Naive thymus-derived CD8-positive, alpha-beta T cell (primary cell): Measurements from ENCODE around the gene TRMU. TPM values are rescaled to one million over a fixed set of nuclear protein-coding genes. Genes with fewer than 3 reads are reported as not detected.

ENCODE experiments used
- ATAC-seq, 2 donors: fragments of 150-1000 bp; cut with Tn5 transposase in 1 of 2; sonication (Bioruptor Pico), chemical (Tn5 transposase) in 1 of 2; 1 replicate in 1 of 2; 2 replicates in 1 of 2; pipeline ENCODE4 v1.10.0; 2021; ENCODE audit warnings: mild to moderate bottlenecking in 2 of 2, moderate library complexity in 2 of 2
- POLR2A ChIA-PET: fragments of 350-600 bp; sonication (Branson Sonifier 250); formaldehyde crosslinking; loops from one replicate; lab custom pipeline; 2021; ENCODE audit warnings: antibody characterized with exemption; lab: Charles Lee
- DNase-seq, 10 donors: peaks; one replicate each; pipeline versions ENCODE4 v3.0.0 to v3.0.0-alpha.2; 2020 to 2022
- H3K27ac Mint-ChIP-seq, 10 donors: one replicate each; pipeline ENCODE4 v1.8.0; 2020 to 2022; ENCODE audit warnings: mild to moderate bottlenecking in 10 of 10, mixed read lengths in 10 of 10, moderate library complexity in 4 of 10, inconsistent platforms in 1 of 10
- H3K27me3 Mint-ChIP-seq, 5 donors: one replicate each; pipeline ENCODE4 v1.8.0; 2021 to 2022; ENCODE audit warnings: mixed read lengths in 5 of 5
- H3K36me3 Mint-ChIP-seq, 3 donors: one replicate each; pipeline ENCODE4 v1.8.0; 2020 to 2022; ENCODE audit warnings: mixed read lengths in 3 of 3, mild to moderate bottlenecking in 2 of 3, inconsistent platforms in 1 of 3
- H3K4me1 Mint-ChIP-seq, 4 donors: one replicate each; pipeline ENCODE4 v1.8.0; 2021 to 2022; ENCODE audit warnings: mixed read lengths in 4 of 4
- H3K4me3 Mint-ChIP-seq, 10 donors: one replicate each; pipeline ENCODE4 v1.8.0; 2020 to 2022; ENCODE audit warnings: mild to moderate bottlenecking in 10 of 10, mixed read lengths in 10 of 10, moderate library complexity in 6 of 10, inconsistent platforms in 1 of 10
- H3K9me3 Mint-ChIP-seq, 9 donors: one replicate each; pipeline ENCODE4 v1.8.0; 2020 to 2022; ENCODE audit warnings: mixed read lengths in 9 of 9, mild to moderate bottlenecking in 3 of 9, inconsistent platforms in 1 of 9, moderate library complexity in 1 of 9
- polyA plus RNA-seq, 3 donors: library from polyadenylated mRNA; unstranded; fragments of 300-500 nt; fragmentation: Illumina TruSeq; gene quantifications; one replicate each; pipeline ENCODE4 v1.2.3, GENCODE V29; 2021
- total RNA-seq, 8 experiments: library from RNA in 2 of 8; stranded (reverse) in 2 of 8; gene quantifications; one replicate each; pipeline ENCODE4 v1.2.3 and lab custom pipeline; 2021 to 2026

TRMU gene
- total and polyA plus RNA-seq, 5 experiments from 2014 or later: 14.6 to 91.7 (median 17.3) TPM

DNA sequence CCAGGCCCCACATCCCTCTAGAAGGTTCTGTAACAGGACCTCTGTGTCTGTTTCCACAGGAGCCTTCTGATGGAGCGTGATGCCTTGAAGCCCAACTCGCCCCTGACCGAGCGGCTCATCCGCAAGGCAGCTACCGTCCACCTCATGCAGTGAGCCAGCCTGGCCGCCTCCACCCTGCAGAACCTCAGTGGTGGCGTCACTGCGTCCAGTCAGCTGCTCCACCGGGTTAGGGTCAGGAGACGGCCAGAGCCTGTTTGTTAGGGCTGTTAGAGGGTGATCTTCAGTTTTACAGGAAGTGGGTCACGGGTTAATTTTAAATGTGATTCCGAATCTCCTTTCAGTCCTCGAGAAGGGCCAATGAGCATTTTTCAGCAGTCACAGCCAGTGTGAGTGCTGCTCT lies 42.8 kb upstream of the TRMU start:
- H3K27ac Mint-ChIP-seq: peak overlapping the region in 3 of 10 donors; percentile 41 to 79 (median 74)
- H3K27me3 Mint-ChIP-seq: no peaks in the 10 kb centered on the region
- no peak for DNase-seq
- POLR2A ChIA-PET: no interaction called here
- H3K4me3 Mint-ChIP-seq: peak overlapping the region in 1 of 10 donors; percentile 37
- peaks cover 0 to 7% (median 6%) of the 10 kb centered on the region in 3 donors for H3K36me3 Mint-ChIP-seq
- peaks cover 18 to 69% (median 41%) of the 10 kb centered on the region in 4 donors for H3K4me1 Mint-ChIP-seq
- no peak for ATAC-seq
- no peaks in the 10 kb centered on the region for H3K9me3 Mint-ChIP-seq

DNA sequence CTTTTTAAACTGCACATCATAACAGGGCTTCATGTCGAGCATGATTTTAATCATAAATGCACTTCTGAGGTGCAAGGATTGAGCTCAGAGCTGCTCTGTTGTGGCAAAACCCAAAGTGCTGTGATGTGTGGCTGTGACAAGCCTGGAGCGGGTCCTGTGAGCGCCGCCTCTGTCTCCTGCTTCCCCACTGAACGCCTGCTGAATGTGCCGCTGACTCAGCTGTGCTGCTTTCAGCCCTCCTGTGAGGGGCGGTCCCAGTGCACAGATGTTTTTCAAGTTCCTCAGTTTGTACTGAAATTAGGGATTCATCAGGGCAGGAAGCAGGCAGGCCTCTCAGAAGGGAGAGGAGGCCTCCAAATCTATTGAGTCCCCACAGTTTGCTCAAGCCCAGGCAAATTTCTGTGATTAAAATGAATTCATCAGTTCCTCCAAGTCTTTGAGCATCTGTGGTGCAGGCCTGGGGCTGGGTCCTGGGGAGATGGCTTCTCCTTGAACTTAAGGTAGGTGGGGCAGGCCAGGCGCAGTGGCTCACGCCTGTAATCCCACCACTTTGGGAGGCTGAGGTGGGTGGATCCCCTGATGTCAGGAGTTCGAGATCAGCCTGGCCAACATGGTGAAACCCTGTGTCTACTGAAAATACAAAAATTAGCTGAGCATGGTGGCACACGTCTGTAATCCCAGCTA lies 41.8 kb upstream of the TRMU start:
- H3K9me3 Mint-ChIP-seq: no peaks in the 10 kb centered on the region
- peaks cover 15 to 59% (median 33%) of the 10 kb centered on the region in 4 donors for H3K4me1 Mint-ChIP-seq
- DNase-seq: peak in 3 of 10 donors; percentile 19 to 47 (median 31)
- H3K27ac Mint-ChIP-seq: peak overlapping the region in 5 of 10 donors; percentile 40 to 79 (median 41)
- H3K36me3 Mint-ChIP-seq: peaks cover 0 to 7% (median 6%) of the 10 kb centered on the region in 3 donors
- ATAC-seq: no peak
- H3K27me3 Mint-ChIP-seq: peaks cover 0 to 7% (median 3%) of the 10 kb centered on the region in 5 donors
- peak overlapping the region in 3 of 10 donors; percentile 6 to 41 (median 14) for H3K4me3 Mint-ChIP-seq
- POLR2A ChIA-PET: interaction anchor here (0.7 kb wide), 1 partner anchor 24 kb away, joined by 5 read pairs; no protein-coding TSS in a partner anchor

DNA sequence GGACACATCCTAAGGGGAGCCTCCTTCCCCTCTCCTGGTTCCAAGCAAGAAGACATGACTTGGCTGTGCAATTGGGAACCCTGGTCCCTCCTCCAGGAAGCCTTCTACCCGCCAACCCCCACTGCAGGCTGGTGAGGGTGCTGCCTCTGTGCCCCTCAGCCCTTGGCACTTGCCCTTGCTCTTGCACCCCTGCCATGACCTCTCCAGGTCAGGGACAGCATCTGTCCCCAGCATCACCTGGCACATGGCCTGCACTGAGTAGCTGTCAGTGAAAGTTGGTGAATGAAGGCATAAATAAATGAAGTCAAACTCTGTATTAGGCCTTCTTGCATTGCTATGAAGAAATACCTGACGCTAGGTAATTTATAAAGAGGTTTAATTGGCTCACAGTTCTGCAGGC lies 40.7 kb upstream of the TRMU start:
- no peak for ATAC-seq
- peak overlapping the region in 9 of 10 donors; percentile 35 to 94 (median 89) for H3K4me3 Mint-ChIP-seq
- DNase-seq: peak in 1 of 10 donors; percentile 31
- H3K4me1 Mint-ChIP-seq: peaks cover 15 to 54% (median 33%) of the 10 kb centered on the region in 4 donors
- H3K27me3 Mint-ChIP-seq: peaks cover 0 to 16% (median 12%) of the 10 kb centered on the region in 5 donors
- H3K9me3 Mint-ChIP-seq: no peaks in the 10 kb centered on the region
- peaks cover 0 to 7% (median 6%) of the 10 kb centered on the region in 3 donors for H3K36me3 Mint-ChIP-seq
- peak overlapping the region in 7 of 10 donors; percentile 45 to 98 (median 76) for H3K27ac Mint-ChIP-seq
- POLR2A ChIA-PET: interaction anchor here (0.7 to 2.1 kb wide), 3 partner anchors 23 to 241 kb away, joined by 4 to 11 read pairs (median 5); partner anchors contain the start of gene CDPF1

DNA sequence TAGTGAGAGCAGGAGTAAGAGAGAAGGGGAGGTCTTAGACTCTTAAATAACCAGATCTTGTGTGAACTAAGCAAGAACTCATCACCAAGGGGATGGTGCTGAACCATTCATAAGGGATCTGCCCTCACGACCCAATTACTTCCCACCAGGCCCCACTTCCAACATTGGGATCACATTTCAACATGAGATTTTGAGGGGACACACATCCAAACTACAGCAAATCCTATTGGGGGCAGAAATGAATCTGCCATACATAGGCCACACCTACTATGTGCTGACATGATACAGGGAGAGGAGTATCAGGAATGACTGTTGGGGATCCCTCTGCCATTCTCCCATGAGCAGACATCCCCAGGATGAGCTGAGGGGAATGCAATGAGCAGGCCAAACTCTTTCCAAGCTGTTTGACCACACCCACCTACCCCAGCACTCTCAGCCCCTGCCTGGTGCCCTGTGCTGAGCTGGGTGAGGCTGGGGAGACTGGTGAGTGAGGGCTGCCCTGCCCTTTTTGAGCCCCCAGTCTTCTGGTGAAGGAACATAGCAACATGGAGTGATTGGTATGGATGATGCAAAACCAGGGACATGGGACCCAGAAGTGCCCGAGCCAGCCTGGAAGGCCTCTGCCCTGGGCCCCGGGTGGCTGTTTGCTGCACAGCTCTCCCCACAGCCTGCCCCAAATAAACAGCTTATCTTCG lies 40.1 kb upstream of the TRMU start:
- ATAC-seq (no peak), DNase-seq (peak in 1 of 10 donors; percentile 32)
- Mint-ChIP-seq H3K9me3 (no peaks in the 10 kb centered on the region), H3K27ac (peak overlapping the region; percentile 93 to 99 (median 98)), H3K4me3 (peak overlapping the region; percentile 82 to 96 (median 90)), H3K4me1 (peaks cover 15 to 49% (median 33%) of the 10 kb centered on the region in 4 donors), H3K27me3 (peaks cover 1 to 22% (median 14%) of the 10 kb centered on the region in 5 donors), H3K36me3 (peaks cover 0 to 7% (median 6%) of the 10 kb centered on the region in 3 donors)
- POLR2A ChIA-PET: interaction anchor here (0.8 to 2.1 kb wide), 7 partner anchors 8 to 467 kb away, joined by 3 to 11 read pairs (median 7); partner anchors contain the start of genes CDPF1, TBC1D22A and TRMU

DNA sequence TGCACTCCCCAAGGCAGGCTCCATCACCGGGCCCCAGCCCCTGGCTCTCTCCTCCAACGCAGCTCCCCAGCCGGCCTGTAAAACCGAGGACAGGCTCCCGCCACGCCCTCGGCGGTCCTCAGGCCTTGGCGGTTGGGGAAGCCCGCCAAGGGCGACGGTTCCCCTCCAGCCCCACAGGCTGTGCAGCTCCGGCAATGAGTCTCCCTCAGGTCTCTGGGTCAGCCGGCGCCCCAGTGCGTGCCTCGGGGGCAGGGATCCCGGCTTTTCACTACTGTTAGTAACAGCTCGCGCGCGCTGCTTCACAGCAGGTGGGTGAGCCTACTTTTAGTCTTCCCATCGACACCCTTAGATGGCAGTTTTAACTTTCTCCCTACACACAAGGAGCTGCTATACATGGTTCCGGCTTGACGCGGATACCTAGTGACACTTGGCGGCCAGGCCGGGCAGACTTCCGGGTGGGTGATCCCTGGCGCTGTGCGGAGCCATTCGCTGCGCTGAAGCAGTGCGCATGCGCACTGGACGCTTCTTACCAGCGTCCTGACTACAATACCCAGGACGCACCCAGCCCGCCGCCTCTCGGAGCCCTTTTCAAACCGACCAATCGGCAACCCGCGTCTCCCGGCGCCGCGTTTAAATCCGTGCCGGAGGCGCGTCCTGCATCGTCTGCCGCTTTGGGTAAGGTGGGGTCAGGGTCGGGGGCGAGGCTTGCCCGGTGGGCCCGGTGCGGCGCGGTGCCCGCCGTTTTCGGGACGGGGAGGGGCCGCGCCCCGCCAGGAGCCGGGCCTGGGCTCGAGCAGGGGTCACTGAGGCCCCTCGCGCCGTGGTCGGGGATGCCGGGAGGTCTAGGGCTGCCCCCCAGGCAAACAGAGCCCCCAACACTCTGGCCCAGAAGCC lies 39.0 kb upstream of the TRMU start, which contains the start of gene GTSE1:
TSS of gene GTSE1 (plus strand) at position 614 of the 894 bp plus-strand sequence. CDS start 531 bp downstream, outside the sequence.
- H3K9me3 Mint-ChIP-seq: no peaks in the 10 kb centered on the region
- DNase-seq (peak; percentile 90 to 99 (median 96)), ATAC-seq (peak; percentile 98 to 99)
- peak within 1 kb of the TSS; percentile 93 to 99 (median 98) for H3K27ac Mint-ChIP-seq
- H3K36me3 Mint-ChIP-seq: peaks cover 0 to 7% (median 6%) of the 10 kb centered on the region in 3 donors
- H3K4me1 Mint-ChIP-seq: peaks cover 15 to 44% (median 33%) of the 10 kb centered on the region in 4 donors
- POLR2A ChIA-PET: interaction anchor here (0.6 to 2.1 kb wide), 9 partner anchors 9 to 466 kb away, joined by 3 to 11 read pairs (median 7); partner anchors contain the start of genes CDPF1, TBC1D22A and TRMU
- peaks cover 2 to 26% (median 15%) of the 10 kb centered on the region in 5 donors for H3K27me3 Mint-ChIP-seq
- peak within 1 kb of the TSS; percentile 82 to 96 (median 90) for H3K4me3 Mint-ChIP-seq

DNA sequence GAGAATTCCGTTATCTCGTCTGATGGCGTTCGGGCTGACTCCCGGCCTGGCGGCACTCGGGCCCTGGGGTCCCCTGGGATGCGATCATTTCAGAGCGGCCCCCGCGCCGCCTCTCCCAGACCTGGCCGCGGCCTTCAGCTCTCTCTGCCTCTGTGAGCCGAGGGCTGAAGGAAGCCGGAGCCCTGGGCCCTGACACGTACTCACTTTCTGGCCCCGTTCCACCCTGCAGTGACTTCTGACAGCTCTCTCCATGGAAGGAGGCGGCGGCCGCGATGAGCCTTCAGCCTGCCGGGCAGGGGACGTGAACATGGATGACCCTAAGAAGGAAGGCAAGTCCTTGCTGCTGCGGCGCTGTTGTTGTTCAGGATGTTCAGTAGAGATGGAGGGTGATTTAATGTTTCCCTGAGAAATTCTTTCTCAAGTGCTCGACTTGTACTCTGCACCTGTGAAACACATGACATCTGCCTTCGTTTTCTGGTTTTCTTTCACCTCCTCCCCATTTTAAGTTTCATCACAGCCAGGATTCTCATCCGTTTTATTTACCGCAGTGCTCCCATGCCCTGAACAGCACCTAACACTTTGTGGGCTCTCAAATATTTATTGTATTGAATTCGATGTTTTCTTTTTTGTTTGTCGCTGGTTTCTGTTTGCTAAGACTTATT lies 38.2 kb upstream of the TRMU start:
- peaks cover 15 to 41% (median 33%) of the 10 kb centered on the region in 4 donors for H3K4me1 Mint-ChIP-seq
- no peaks in the 10 kb centered on the region for H3K9me3 Mint-ChIP-seq
- POLR2A ChIA-PET: interaction anchor here (1.0 to 1.8 kb wide), 2 partner anchors 10 to 291 kb away, joined by 3 to 7 read pairs; no protein-coding TSS in a partner anchor
- H3K27ac Mint-ChIP-seq: peak overlapping the region in 5 of 10 donors; percentile 22 to 67 (median 46)
- H3K4me3 Mint-ChIP-seq: peak overlapping the region; percentile 63 to 94 (median 80)
- ATAC-seq: no peak
- no peak for DNase-seq
- H3K27me3 Mint-ChIP-seq: peaks cover 2 to 26% (median 15%) of the 10 kb centered on the region in 5 donors
- H3K36me3 Mint-ChIP-seq: peaks cover 0 to 4% (median 4%) of the 10 kb centered on the region in 3 donors

DNA sequence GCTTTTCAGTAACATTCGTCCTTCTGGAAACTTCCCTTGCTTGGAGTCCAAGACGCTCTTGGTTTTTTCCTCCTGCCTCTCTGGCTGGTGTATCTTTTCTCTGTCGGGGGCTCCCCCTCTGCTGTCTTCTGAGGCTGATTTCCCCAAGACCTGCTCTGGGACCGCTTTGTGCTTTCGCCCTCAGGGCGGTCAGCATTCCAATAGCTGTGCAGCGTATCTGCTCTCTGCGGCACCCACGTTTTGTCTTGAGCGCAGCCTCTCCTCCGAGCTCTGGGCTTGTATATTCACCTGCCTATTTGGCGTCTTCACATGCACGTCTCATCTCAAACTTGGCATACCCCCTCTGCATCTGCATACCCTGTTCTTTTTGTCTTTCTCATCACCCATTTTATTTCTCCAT lies 36.4 kb upstream of the TRMU start:
- Mint-ChIP-seq H3K9me3 (no peaks in the 10 kb centered on the region), H3K36me3 (no peaks in the 10 kb centered on the region), H3K4me1 (peaks cover 13 to 26% (median 24%) of the 10 kb centered on the region in 4 donors), H3K27ac (no peak overlapping the region), H3K4me3 (peak overlapping the region in 6 of 10 donors; percentile 7 to 70 (median 32)), H3K27me3 (peaks cover 2 to 26% (median 15%) of the 10 kb centered on the region in 5 donors)
- no peak for ATAC-seq
- POLR2A ChIA-PET: interaction anchor here (0.6 kb wide), 2 partner anchors 148 to 1023 kb away, joined by 3 to 7 read pairs; no protein-coding TSS in a partner anchor
- DNase-seq: no peak

DNA sequence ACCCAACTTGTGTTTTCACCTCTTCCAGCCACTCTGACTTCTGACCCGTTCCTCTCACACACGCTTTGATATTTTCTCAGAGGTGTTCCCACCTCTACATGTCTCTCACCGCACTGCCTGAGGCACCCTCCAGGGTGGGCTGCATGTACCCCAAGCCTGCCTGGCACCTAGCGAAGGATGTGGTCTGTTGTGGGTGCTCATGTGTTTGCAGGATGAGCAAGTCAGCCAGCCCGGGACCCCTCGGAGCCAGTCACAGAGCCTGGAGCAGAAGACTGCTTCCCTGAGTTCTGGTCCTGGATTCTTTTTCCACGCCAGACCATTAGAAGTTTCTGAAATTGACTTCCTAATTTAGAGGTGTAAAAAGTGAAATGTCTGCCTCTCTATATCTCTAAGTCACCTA lies 35.0 kb upstream of the TRMU start:
- no peak overlapping the region for H3K27ac Mint-ChIP-seq
- no peaks in the 10 kb centered on the region for H3K9me3 Mint-ChIP-seq
- ATAC-seq: no peak
- H3K36me3 Mint-ChIP-seq: no peaks in the 10 kb centered on the region
- no peak overlapping the region for H3K4me3 Mint-ChIP-seq
- H3K4me1 Mint-ChIP-seq: peaks cover 13 to 20% (median 17%) of the 10 kb centered on the region in 4 donors
- peaks cover 2 to 26% (median 15%) of the 10 kb centered on the region in 5 donors for H3K27me3 Mint-ChIP-seq
- peak in 1 of 10 donors; percentile 59 for DNase-seq
- POLR2A ChIA-PET: no interaction called here

DNA sequence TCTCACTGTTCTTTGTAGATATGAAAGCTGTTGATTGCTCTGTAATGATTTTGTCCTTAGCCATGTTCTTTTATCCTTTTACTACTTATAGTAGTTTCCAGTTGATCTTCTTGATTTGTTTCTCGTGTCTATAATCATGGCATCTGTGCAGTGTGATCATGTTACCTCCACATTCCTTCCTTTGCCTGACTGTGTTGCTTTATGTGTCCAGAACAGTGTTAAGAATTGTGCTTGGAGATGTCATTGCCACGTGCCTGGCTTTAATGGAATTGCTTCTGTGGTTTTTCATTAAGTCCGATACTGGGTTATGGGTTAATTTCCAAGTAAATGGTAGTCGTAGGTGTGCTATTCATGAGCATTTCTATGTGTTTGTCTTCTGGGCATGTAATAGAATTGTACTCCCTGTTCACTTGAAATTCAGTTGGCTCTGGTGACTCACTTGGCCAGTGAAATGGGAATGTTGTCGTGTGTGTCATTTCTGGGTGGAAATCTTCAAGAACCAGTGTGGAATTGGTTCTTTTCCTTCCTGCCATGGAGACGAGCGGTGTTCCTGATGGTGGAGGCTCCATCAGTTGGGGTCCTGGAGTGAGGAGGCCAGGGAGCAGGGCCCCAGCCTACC lies 32.1 kb upstream of the TRMU start:
- H3K27ac Mint-ChIP-seq: no peak overlapping the region
- POLR2A ChIA-PET: interaction anchor here (0.7 to 1.2 kb wide), 2 partner anchors 36 to 625 kb away, joined by 3 to 4 read pairs; partner anchors contain the start of gene TTC38

DNA sequence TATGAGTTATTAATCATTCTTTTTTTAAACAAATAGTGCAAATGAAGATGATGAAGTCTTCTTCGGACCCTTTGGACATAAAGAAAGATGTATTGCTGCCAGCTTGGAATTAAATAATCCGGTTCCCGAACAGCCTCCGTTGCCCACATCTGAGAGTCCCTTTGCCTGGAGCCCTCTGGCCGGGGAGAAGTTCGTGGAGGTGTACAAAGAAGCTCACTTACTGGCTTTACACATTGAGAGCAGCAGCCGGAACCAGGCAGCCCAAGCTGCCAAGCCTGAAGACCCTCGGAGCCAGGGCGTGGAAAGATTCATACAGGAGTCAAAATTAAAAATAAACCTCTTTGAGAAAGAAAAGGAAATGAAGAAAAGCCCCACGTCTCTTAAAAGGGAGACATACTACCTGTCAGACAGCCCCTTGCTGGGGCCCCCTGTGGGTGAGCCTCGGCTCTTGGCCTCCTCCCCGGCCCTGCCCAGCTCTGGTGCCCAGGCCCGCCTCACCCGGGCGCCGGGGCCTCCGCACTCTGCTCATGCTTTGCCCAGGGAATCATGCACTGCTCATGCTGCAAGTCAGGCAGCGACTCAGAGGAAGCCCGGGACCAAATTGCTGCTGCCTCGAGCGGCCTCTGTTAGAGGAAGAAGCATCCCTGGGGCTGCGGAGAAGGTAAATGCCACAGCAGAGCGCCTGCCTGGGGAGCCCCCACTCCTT lies 27.1 kb upstream of the TRMU start:
- POLR2A ChIA-PET: no interaction called here

More for the DNA sequence above, 32.1 kb upstream of the TRMU start:
- Mint-ChIP-seq H3K9me3 (no peaks in the 10 kb centered on the region), H3K27me3 (peaks cover 2 to 23% (median 11%) of the 10 kb centered on the region in 5 donors), H3K36me3 (no peaks in the 10 kb centered on the region), H3K4me3 (no peak overlapping the region), H3K4me1 (no peaks in the 10 kb centered on the region)
- ATAC-seq (no peak), DNase-seq (no peak)

More for the DNA sequence above, 27.1 kb upstream of the TRMU start:
- Mint-ChIP-seq H3K4me3 (no peak overlapping the region), H3K4me1 (no peaks in the 10 kb centered on the region), H3K27me3 (no peaks in the 10 kb centered on the region), H3K36me3 (no peaks in the 10 kb centered on the region), H3K9me3 (no peaks in the 10 kb centered on the region), H3K27ac (no peak overlapping the region)
- DNase-seq: peak in 1 of 10 donors; percentile 49
- no peak for ATAC-seq
